Subcutaneous adipose tissue (tissue), 4 donors: ENCODE results near the gene NUDT15. TPM values are rescaled to one million over a fixed set of nuclear protein-coding genes. Genes with fewer than 3 reads are reported as not detected.

Source experiments
- total RNA-seq, 4 donors: library from RNA; depleted of rRNA; stranded (reverse); fragments of >200 nt; gene quantifications; one replicate each; pipeline ENCODE4 v1.1.0, GENCODE V29; 2016
- TF ChIP-seq, protein P1 (sequence below): fragments of 450-650 bp; IDR thresholded peaks from one replicate; pipeline ENCODE4 v1.5.1; 2016; ENCODE audit warnings: low read depth, mild to moderate bottlenecking, control low read depth, antibody characterized with exemption, moderate library complexity

The NUDT15 gene
- total RNA-seq, 4 donors from 2014 or later, result 6.6 to 15.3 (median 13.2) TPM

DNA sequence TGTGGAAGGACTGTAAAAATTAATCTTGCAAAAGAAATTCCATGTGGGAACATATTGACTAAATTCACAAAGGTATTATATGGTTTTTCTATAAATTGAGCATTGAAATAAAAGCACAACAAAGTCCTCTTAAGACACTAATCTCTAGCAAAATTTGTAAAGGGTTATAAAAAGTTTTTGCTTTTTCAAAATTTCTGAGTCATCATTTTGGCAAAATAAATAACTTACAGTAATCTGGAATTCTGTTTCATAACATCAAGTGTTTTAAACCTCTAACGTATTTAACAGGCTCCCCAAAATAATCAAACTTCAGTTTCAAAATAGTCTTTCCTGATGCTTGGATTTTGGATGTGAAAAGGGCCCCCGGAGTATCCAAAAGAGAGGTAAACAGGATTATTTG, 31.4 kb downstream of the NUDT15 start:
- TF ChIP-seq, protein P1, sequence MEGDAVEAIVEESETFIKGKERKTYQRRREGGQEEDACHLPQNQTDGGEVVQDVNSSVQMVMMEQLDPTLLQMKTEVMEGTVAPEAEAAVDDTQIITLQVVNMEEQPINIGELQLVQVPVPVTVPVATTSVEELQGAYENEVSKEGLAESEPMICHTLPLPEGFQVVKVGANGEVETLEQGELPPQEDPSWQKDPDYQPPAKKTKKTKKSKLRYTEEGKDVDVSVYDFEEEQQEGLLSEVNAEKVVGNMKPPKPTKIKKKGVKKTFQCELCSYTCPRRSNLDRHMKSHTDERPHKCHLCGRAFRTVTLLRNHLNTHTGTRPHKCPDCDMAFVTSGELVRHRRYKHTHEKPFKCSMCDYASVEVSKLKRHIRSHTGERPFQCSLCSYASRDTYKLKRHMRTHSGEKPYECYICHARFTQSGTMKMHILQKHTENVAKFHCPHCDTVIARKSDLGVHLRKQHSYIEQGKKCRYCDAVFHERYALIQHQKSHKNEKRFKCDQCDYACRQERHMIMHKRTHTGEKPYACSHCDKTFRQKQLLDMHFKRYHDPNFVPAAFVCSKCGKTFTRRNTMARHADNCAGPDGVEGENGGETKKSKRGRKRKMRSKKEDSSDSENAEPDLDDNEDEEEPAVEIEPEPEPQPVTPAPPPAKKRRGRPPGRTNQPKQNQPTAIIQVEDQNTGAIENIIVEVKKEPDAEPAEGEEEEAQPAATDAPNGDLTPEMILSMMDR, result no peak

DNA sequence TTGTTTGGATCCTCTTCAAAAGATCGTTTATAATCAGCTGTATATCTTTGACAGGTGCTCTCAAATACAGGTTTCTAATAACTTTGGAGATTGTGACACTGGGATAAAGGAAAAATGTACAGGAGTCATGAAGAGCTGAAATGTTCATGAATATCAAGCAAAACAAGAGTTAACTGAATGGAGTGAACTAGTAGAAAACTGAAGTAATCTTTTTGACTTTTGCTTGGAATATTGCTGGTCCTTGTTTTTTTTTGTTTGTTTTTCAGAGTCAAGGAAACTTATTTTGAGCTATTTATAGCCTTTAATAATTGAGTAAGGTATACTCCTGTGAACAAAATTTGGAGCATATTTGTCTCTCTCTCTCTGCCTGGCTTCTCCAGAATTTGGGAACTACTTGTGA, 32.0 kb downstream of the NUDT15 start:
- TF ChIP-seq, protein P1, result no peak

DNA sequence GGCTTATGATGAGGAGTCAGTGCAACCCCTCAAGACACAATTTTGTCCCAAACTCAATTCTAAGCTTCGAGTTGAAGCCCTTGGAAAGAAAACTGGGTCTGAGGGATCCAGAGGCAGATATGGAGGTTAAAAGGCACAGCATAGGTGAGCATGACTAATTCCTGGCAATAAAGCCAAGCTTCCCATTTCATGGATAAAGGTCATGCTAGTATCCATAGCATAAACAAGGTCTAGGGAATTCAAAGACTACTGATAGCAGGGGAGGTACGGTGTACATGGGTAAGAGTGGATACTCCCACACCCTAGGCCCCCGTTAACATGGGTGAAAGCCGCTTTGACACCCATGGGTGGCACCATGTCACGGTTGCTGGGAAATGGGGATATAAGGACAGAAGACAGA, 33.4 kb downstream of the NUDT15 start:
- TF ChIP-seq, protein P1, result no peak

DNA sequence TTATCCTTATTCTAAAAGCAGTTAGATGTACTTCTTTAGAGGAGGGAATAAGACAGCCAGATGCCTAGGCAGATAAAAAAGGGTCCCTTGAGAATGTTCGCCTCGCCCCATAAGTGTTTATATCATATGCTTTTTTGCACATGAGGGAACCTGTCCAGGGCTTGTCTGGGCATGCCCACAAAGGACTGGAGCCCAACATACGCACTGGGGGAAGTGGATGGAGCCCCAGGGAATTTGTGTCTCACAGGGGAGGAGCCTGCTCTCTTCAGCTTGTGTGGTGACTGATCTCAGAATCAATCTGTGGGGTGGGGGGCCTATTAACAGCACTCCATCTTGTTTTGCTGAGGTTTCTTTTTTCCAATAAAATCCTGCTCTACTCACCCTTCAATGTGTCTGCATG, 34.8 kb downstream of the NUDT15 start:
- TF ChIP-seq, protein P1, result no peak

DNA sequence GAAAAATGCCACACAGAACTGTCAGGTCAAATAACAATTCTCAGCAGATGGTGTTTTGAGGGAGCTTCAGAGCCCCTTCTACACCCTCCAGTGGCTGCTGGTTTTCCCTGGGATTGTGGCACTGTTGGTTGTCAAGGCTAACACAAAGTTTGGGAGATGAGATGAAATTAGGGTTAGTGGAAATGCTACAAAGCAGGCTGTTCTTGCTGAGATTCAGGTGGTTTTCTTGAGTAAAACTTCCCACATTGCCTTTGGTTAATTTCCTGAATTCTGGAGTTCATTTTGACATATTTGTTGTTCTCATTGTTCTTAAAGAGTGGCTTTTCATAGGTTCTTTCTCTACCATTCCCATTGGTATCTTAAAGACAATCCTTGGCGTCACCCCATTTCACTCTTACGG, 35.3 kb downstream of the NUDT15 start:
- TF ChIP-seq, protein P1, result no peak

DNA sequence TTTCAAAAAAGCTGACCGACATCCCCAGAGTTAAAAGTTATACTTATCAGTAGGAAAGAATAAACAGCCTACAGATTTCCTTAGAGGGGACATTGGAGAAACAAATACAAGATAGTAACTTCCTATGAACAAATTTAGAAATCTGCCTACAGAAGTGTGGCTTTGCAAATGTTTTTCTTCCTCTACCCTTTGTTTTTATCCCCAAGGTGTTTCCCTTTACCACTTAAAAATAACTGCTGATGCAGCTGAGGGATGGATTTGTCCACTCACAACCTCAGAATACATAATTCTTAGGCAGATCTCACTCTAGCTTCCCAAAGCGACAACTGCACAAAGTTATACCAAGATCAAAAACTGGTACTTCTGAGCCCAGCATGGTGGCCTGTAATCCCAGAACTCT, 36.5 kb downstream of the NUDT15 start:
- TF ChIP-seq, protein P1, result no peak

DNA sequence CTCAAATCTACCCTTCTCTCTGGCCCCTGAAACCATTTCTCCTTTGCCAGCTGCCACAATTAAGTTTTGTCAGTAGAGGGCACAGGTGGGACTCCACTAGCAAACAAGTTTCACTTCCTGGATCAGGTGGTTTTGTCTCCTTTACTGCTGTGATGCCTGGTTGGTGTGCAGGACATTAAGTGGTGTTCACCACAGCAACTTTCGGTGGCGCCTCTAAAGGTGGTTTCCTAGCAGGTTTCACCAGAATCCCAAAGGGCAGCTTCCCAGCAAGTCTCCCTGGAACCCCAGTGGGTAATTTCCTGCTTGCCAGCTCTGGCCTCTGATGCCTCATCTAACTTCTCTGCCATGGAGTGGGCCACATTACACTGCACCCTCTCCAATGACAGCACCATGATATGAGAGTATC, 40.7 kb downstream of the NUDT15 start:
- TF ChIP-seq, protein P1, result no peak
